22Rv1 (cell line): ENCODE data around the gene MAPK8IP2.

Experiments used
- ZFX ChIP-seq: fragments of 450-650 bp; IDR thresholded peaks from 2 replicates; pipeline ENCODE4 v1.6.1; 2017; ENCODE audit warnings: antibody characterized with exemption, borderline replicate concordance
- TF ChIP-seq, protein P1 (sequence below): fragments of 450-650 bp; IDR thresholded peaks from 2 replicates; pipeline ENCODE4 v1.5.1; 2017; ENCODE audit warnings: mild to moderate bottlenecking

DNA sequence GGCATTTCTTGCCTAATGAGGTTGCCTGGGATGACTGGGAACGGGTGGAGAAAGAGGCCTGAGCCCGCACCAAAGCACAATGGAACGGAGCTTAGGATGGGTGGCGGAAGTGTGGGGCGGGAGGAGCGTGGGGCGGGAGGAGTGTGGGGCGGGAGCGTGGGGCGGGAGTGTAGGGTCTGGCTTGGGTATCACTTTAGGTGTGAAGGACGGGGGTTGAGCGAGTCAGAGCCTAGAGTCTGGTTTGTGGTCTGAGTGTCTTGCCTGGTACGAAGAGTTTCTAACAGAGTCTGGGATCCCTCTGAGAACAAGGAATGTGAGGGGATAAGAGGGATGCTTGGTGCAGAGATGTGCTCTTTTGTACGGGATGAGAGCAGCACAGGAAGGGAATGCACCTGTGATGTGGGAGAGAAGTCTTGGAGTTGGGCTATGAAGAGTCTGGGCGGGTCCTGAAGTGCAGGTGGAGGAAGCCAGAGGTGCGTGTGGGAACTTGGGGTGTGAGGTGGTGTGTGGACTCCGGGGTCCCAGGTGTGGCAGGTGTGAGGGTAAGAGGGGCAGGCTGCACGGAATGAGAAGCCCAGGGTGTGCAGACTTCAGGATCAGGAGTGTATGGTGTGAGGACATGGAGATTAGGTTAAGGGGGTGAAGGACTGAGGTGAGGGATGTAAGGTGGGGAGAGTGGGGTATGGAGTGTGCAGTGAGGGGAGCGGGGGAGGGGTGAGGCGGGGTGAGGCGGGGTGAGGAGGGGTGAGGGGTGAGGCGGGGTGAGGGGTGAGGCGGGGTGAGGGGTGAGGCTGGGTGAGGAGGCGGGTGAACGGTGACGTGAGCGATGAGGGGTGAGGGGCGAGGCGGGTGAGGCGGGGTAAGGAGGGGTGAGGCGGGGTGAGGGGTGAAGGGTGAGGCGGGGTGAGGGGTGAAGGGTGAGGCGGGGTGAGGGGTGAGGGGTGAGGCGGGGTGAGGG, 38.9 kb upstream of the MAPK8IP2 start:
- TF ChIP-seq, protein P1, sequence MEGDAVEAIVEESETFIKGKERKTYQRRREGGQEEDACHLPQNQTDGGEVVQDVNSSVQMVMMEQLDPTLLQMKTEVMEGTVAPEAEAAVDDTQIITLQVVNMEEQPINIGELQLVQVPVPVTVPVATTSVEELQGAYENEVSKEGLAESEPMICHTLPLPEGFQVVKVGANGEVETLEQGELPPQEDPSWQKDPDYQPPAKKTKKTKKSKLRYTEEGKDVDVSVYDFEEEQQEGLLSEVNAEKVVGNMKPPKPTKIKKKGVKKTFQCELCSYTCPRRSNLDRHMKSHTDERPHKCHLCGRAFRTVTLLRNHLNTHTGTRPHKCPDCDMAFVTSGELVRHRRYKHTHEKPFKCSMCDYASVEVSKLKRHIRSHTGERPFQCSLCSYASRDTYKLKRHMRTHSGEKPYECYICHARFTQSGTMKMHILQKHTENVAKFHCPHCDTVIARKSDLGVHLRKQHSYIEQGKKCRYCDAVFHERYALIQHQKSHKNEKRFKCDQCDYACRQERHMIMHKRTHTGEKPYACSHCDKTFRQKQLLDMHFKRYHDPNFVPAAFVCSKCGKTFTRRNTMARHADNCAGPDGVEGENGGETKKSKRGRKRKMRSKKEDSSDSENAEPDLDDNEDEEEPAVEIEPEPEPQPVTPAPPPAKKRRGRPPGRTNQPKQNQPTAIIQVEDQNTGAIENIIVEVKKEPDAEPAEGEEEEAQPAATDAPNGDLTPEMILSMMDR: no peak
- TF ChIP-seq ZFX: no peak
